NB4 (cell line): ENCODE results near the gene PAPOLB.
A peak's percentile ranks its signal among the peaks of the same experiment; 100 is the strongest.

ENCODE experiments used
- DNase-seq: peaks from one replicate; pipeline ENCODE4 v3.0.0; 2010; ENCODE audit warnings: low read depth
- H3K4me3 ChIP-seq: one replicate; pipeline ENCODE4 v1.5.1; 2011; ENCODE audit warnings: mild to moderate bottlenecking, low read depth, low read length, moderate library complexity
- MYC ChIP-seq: IDR thresholded peaks from 2 replicates; pipeline ENCODE4 v1.6.1; 2011; ENCODE audit warnings: low read depth, low read length
- POLR2A ChIP-seq: IDR thresholded peaks from 2 replicates; pipeline ENCODE4 v1.6.1; 2011; ENCODE audit warnings: mild to moderate bottlenecking; ENCODE audit not compliant: insufficient read length; ENCODE audit errors: extremely low read depth
- TF ChIP-seq, protein P1 (sequence below): IDR thresholded peaks from 2 replicates; pipeline ENCODE4 v1.6.1; 2011; ENCODE audit warnings: low read depth, low read length
- TF ChIP-seq, protein P2 (sequence below): IDR thresholded peaks from one replicate; pipeline ENCODE4 v1.5.1; 2012; ENCODE audit warnings: low read depth, low read length

PAPOLB gene

GRCh38 chr7:4886671-4887070, 24.8 kb upstream of the PAPOLB start:
- H3K4me3 ChIP-seq, result no peak overlapping the region
- DNase-seq, result no peak
- TF ChIP-seq, protein P1, sequence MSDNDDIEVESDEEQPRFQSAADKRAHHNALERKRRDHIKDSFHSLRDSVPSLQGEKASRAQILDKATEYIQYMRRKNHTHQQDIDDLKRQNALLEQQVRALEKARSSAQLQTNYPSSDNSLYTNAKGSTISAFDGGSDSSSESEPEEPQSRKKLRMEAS, result no peak
- TF ChIP-seq POLR2A (no peak), MYC (no peak)
- TF ChIP-seq, protein P2, sequence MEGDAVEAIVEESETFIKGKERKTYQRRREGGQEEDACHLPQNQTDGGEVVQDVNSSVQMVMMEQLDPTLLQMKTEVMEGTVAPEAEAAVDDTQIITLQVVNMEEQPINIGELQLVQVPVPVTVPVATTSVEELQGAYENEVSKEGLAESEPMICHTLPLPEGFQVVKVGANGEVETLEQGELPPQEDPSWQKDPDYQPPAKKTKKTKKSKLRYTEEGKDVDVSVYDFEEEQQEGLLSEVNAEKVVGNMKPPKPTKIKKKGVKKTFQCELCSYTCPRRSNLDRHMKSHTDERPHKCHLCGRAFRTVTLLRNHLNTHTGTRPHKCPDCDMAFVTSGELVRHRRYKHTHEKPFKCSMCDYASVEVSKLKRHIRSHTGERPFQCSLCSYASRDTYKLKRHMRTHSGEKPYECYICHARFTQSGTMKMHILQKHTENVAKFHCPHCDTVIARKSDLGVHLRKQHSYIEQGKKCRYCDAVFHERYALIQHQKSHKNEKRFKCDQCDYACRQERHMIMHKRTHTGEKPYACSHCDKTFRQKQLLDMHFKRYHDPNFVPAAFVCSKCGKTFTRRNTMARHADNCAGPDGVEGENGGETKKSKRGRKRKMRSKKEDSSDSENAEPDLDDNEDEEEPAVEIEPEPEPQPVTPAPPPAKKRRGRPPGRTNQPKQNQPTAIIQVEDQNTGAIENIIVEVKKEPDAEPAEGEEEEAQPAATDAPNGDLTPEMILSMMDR, result no peak

DNA sequence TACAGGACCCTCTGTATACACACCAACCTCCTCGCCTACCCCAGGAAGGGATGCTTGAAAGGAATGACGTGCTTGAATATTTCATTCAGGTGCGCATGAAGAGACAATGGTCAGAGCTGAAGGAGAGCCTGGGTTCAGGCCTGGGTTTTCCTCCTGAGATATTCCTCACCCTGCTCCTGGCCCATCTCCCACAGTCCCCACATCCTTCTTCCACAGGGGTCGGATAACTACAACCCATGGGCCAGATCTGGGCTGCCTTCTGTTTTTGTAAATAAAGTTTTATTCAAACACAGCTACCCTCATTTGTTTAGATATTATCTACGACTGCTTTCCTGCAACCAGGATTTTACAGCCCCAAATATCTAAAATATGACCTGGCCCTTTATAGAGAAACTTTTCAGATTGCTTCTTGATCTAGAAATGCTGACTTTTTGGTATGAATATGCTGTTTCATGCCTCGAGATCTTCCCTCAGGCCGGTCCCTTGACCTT, 23.5 kb upstream of the PAPOLB start:
- no peak for TF ChIP-seq MYC
- TF ChIP-seq, protein P2, result no peak
- TF ChIP-seq, protein P1, result no peak
- TF ChIP-seq POLR2A, result no peak
- no peak overlapping the region for H3K4me3 ChIP-seq
- no peak for DNase-seq

DNA sequence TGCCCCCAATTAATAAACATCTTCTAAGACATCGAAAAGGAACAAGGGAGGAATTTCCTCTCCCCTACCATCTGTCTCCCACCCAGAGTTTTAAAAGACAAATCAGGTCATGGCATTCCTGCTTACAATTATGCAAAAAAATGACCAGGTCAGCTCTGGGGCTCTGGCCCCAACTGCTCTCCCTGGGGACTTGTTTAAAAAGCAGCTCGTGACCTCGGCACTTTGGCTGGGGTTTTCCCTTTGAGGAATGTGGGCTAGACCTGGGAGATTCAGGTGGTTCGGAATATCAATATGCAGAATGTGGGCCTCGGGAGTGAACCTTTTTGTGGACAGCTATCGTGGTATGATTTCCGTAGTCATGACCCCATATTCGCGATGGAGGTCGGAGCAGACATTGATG, 22.3 kb upstream of the PAPOLB start:
- no peak overlapping the region for H3K4me3 ChIP-seq
- TF ChIP-seq, protein P2, result no peak
- TF ChIP-seq, protein P1, result no peak
- TF ChIP-seq POLR2A (no peak), MYC (no peak)
- no peak for DNase-seq

DNA sequence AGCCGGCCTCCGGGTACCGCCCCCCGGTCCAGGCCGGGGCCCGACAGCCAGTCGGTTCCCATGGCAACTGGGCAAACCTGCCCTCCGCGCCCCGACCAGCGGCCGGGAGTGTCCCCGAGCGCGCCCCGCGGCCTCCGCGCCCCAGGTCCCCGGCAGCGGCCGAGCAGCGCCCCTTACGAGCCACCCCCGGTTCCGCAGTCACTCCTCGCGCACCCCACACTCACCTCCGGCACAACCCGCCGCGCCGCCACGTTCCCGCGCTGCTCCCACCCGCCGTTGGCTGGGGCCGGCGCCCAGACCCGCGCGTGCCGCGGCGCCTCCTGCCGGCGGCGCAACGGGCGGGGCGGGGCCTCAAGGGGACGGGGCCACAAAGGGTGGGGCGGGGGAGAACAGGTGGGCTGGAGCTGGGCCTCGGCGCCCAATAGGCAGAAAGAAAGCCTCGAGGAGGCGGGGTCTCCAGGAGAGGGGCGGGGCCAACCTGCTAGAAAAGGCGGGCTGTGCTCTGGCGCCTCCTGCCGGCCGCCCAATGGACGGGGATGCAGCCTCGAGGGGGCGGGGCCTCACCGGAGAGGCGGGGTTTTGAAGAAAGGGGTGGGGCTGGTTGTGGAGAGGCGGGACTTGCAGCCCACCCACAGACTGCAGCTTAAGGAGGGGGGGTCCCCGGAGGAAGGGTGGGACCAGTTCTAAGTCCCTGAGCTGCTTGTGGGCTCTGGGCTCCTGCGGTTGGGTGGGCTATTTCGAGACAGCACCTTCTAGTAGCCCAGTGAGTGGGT, 21.7 kb upstream of the PAPOLB start, which contains the start of gene RADIL:
RADIL (minus strand) TSS at position 345 of the 773 bp plus-strand sequence. CDS start 5,577 bp downstream, outside the sequence.
- TF ChIP-seq, protein P2, result peak; percentile 22
- no peak for TF ChIP-seq POLR2A
- DNase-seq, result peak; percentile 50
- H3K4me3 ChIP-seq, result no peak within 1 kb of the TSS

DNA sequence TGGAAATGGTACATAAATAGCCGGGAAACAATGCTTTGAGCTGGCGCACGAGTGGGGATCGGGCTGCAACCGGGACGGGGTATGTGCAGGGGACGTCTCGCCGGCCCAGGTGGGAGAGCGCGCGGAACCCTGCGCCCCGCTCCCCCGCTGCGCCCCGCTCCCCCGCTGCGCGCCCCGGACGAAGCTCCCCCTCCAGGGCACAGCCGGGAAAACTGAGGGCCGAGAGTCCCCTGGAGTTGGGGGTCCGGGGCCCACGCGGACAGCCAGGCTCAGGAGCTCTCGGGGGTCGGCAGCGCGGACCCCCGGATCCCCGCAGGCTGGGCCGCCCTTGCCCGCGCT, 21.2 kb upstream of the PAPOLB start:
- TF ChIP-seq MYC, result no peak
- DNase-seq, result no peak
- H3K4me3 ChIP-seq, result no peak overlapping the region

DNA sequence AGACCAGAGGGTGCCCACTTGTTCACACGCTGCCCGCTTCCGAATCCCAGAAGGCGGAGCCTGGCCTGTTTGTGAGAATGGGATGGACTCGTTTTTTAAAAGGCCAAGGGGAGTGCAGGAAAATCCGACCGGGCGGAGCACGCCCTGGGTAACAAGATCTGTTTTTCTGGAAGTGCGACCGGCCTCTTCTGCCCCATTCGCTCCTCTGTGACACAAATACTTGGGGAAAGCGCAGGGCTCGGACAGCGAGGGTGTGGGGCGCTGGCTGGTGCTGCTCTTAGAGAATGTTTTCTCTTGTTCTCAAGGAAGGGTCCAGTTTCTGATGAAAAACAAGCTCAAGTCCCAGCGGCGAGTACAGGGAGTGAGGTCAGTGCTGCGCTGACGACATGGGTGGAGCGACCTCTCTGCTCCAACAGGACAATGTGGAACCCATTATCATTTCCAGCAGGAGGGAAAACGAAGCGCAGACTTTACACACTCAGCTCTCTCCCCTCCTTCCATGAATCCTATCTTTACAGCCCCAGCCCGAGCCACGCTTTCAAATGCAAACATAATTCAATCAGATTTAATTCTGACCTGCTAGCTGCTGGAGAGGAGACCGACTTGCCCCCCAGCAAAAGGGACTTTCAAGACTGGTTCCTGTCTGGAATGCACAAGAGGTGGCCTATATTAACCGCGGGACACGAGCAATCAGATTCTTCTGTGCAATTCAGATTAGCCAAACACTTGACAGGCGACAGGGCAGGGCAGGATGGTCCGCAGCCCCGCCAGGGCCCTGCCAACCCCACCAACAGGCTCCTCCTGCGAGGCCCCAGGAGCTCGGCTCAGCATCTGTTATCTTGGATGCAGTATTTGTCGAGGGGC, 20.6 kb upstream of the PAPOLB start:
- DNase-seq, result no peak
- TF ChIP-seq, protein P1, result no peak
- TF ChIP-seq, protein P2, result no peak
- TF ChIP-seq MYC (no peak), POLR2A (no peak)
- no peak overlapping the region for H3K4me3 ChIP-seq
